Osteoblast (primary cell): Measurements from ENCODE around the gene RNF133. TPM values are rescaled to one million over a fixed set of nuclear protein-coding genes. Genes with fewer than 3 reads are reported as not detected.

Experiments used
- DNase-seq: peaks from one replicate; pipeline ENCODE4 v3.0.0; 2011; ENCODE audit warnings: low spot score, mixed read lengths; ENCODE audit not compliant: insufficient read length; ENCODE audit errors: missing footprints
- H2AFZ ChIP-seq: 2 replicates; pipeline ENCODE4 v1.6.0; 2011; ENCODE audit warnings: mild to moderate bottlenecking, low read length
- H3K27ac ChIP-seq: 2 replicates; pipeline ENCODE4 v1.5.1; 2011; ENCODE audit warnings: mild to moderate bottlenecking, low read depth, low read length, moderate library complexity
- H3K27me3 ChIP-seq: 2 replicates; pipeline ENCODE4 v1.6.0; 2012; ENCODE audit warnings: mild to moderate bottlenecking, control low read depth, inconsistent platforms, low read length, moderate library complexity; ENCODE audit not compliant: insufficient read depth
- H3K36me3 ChIP-seq: 2 replicates; pipeline ENCODE4 v1.5.1; 2011; ENCODE audit warnings: mild to moderate bottlenecking, low read length, control low read depth, moderate library complexity; ENCODE audit not compliant: insufficient read depth
- H3K4me1 ChIP-seq: 2 replicates; pipeline ENCODE4 v1.5.1; 2011; ENCODE audit warnings: mild to moderate bottlenecking, low read length, control low read depth, moderate library complexity; ENCODE audit not compliant: insufficient read depth
- H3K4me2 ChIP-seq: 2 replicates; pipeline ENCODE4 v1.6.0; 2011; ENCODE audit warnings: mild to moderate bottlenecking, low read length; ENCODE audit not compliant: insufficient read depth
- H3K4me3 ChIP-seq: fragments of 200-600 bp; sonication (generic); 3 replicates; pipeline ENCODE4 v1.5.1; 2012; ENCODE audit warnings: mild to moderate bottlenecking, low read length, inconsistent platforms; ENCODE audit not compliant: insufficient read depth
- H3K79me2 ChIP-seq: 2 replicates; pipeline ENCODE4 v1.6.0; 2012; ENCODE audit warnings: mild to moderate bottlenecking, low read length, control low read depth, inconsistent platforms; ENCODE audit not compliant: insufficient read depth
- H3K9me3 ChIP-seq: 2 replicates; pipeline ENCODE4 v1.5.1; 2011; ENCODE audit warnings: low read depth, low read length, control low read depth
- H4K20me1 ChIP-seq: 2 replicates; pipeline ENCODE4 v1.6.0; 2012; ENCODE audit warnings: mild to moderate bottlenecking, low read length, control low read depth; ENCODE audit not compliant: insufficient read depth
- total RNA-seq: library from RNA; depleted of rRNA; stranded (reverse); fragments of >200 nt; gene quantifications from 2 replicates; pipeline ENCODE4 v1.2.3, GENCODE V29; 2012
- TF ChIP-seq, protein P1 (sequence below): IDR thresholded peaks from 2 replicates; pipeline ENCODE4 v1.5.1; 2011; ENCODE audit warnings: mild to moderate bottlenecking, low read depth, low read length, moderate library complexity; ENCODE audit errors: extremely low read depth

RNF133 gene
- total RNA-seq, 1 donor, result 0.36 TPM

DNA sequence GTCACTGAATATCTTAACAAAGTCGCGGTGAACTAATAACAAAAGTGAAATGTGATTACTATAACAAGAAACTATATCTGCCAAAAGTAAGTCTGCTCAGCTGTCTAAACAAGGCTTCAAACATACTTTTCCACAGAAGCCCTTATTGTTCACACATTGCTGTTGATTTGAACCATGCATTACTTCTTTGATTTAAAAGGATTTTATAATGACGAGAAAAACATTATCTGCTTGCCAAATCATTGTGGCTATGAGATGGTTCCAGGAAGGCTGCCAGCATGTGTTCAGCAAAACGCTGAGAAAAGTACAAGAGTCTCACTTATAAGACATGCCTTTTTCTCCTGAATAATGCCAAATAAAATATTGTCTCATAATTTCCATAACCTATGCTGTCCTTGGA, 24.4 kb downstream of the RNF133 start:
- H3K4me2 ChIP-seq, result peak overlapping the region; percentile 54

DNA sequence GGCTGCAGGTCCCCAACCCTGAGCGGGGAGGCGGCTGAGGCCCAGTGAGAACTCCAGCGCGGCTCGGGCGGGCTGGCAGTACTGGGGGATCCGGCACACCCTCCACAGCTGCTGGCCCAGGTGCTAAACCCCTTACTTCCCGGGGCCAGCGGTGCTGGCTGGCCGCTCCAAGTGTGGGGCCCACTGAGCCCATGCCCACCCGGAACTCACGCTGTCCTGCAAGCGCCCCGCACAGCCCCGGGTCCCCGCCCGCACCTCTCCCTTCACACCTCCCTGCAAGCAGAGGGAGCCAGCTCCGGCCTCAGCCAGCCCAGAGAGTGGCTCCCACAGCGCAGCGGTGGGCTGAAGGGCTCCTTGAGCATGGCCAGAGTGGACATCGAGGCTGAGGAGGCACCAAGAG, 25.0 kb downstream of the RNF133 start:
- H4K20me1 ChIP-seq, result no peaks in the 10 kb centered on the region
- H3K36me3 ChIP-seq, result no peaks in the 10 kb centered on the region
- DNase-seq, result no peak
- no peak overlapping the region for H3K4me3 ChIP-seq
- TF ChIP-seq, protein P1, sequence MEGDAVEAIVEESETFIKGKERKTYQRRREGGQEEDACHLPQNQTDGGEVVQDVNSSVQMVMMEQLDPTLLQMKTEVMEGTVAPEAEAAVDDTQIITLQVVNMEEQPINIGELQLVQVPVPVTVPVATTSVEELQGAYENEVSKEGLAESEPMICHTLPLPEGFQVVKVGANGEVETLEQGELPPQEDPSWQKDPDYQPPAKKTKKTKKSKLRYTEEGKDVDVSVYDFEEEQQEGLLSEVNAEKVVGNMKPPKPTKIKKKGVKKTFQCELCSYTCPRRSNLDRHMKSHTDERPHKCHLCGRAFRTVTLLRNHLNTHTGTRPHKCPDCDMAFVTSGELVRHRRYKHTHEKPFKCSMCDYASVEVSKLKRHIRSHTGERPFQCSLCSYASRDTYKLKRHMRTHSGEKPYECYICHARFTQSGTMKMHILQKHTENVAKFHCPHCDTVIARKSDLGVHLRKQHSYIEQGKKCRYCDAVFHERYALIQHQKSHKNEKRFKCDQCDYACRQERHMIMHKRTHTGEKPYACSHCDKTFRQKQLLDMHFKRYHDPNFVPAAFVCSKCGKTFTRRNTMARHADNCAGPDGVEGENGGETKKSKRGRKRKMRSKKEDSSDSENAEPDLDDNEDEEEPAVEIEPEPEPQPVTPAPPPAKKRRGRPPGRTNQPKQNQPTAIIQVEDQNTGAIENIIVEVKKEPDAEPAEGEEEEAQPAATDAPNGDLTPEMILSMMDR, result no peak
- peak overlapping the region; percentile 25 for H3K4me2 ChIP-seq
- H2AFZ ChIP-seq, result no peak overlapping the region
- H3K27me3 ChIP-seq, result no peaks in the 10 kb centered on the region
- H3K27ac ChIP-seq, result no peak overlapping the region
- H3K4me1 ChIP-seq, result no peaks in the 10 kb centered on the region
- H3K79me2 ChIP-seq, result no peaks in the 10 kb centered on the region
- H3K9me3 ChIP-seq, result no peaks in the 10 kb centered on the region

More for the DNA sequence above, 24.4 kb downstream of the RNF133 start:
- H3K79me2 ChIP-seq, result no peaks in the 10 kb centered on the region
- no peaks in the 10 kb centered on the region for H4K20me1 ChIP-seq
- H3K27ac ChIP-seq, result no peak overlapping the region
- H3K36me3 ChIP-seq, result no peaks in the 10 kb centered on the region
- DNase-seq, result peak; percentile 62
- H3K27me3 ChIP-seq, result no peaks in the 10 kb centered on the region
- H3K4me3 ChIP-seq, result no peak overlapping the region
- TF ChIP-seq, protein P1, result no peak
- no peaks in the 10 kb centered on the region for H3K4me1 ChIP-seq
- H2AFZ ChIP-seq, result no peak overlapping the region
- H3K9me3 ChIP-seq, result no peaks in the 10 kb centered on the region

DNA sequence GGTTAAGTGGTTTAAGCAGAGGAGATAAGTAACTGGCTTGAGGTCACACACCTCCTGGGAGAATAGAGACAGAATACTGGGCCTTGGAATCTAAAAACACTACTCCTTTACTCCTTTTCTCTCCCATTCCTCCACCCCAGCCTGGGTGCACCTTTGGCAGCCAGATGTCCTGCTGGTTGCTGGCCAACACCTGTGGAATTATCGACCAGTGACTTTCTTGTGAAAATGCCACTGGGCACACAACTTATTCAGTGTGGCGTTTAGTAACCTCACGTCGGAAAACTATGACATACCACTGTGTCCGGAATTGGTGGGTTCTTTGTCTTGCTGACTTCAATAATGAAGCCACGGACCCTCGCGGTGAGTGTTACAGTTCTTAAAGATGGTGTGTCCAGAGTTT, 26.4 kb downstream of the RNF133 start:
- no peak for DNase-seq
- TF ChIP-seq, protein P1, result no peak
- Histone ChIP-seq H2AFZ (no peak overlapping the region), H3K4me3 (no peak overlapping the region), H3K27me3 (no peaks in the 10 kb centered on the region), H3K9me3 (no peaks in the 10 kb centered on the region), H3K4me2 (no peak overlapping the region), H3K36me3 (no peaks in the 10 kb centered on the region), H3K79me2 (no peaks in the 10 kb centered on the region), H4K20me1 (no peaks in the 10 kb centered on the region), H3K27ac (no peak overlapping the region), H3K4me1 (no peaks in the 10 kb centered on the region)

DNA sequence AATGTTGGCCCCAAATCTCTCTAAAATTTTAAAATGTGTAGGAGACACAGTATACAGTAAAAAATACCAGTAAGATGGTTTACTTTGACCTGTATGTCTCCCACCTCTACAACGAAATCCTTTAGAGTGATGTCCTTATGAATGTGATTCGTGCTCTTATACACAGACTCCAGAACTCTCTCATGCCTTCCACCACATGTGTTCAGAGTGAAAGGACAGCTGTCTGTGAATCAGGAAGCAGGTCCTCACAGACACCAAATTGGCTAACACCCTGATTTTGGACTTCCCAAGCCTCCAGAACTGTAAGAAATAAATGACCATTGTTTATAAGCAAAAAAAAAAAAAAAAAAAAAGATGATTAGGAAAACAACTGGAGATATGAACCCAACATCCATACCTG, 35.2 kb downstream of the RNF133 start:
- TF ChIP-seq, protein P1, result no peak
- Histone ChIP-seq H3K4me2 (no peak overlapping the region), H3K4me1 (no peaks in the 10 kb centered on the region), H4K20me1 (no peaks in the 10 kb centered on the region), H3K79me2 (no peaks in the 10 kb centered on the region), H2AFZ (no peak overlapping the region), H3K4me3 (no peak overlapping the region), H3K9me3 (no peaks in the 10 kb centered on the region), H3K36me3 (no peaks in the 10 kb centered on the region), H3K27ac (no peak overlapping the region), H3K27me3 (no peaks in the 10 kb centered on the region)
- no peak for DNase-seq
